ENCODE measurements around the gene EBF3. TPM values are rescaled to one million over a fixed set of nuclear protein-coding genes. Genes with fewer than 3 reads are reported as not detected.

The EBF3 gene
- total RNA-seq, 1 donor from 2014 or later = 544 TPM

DNA sequence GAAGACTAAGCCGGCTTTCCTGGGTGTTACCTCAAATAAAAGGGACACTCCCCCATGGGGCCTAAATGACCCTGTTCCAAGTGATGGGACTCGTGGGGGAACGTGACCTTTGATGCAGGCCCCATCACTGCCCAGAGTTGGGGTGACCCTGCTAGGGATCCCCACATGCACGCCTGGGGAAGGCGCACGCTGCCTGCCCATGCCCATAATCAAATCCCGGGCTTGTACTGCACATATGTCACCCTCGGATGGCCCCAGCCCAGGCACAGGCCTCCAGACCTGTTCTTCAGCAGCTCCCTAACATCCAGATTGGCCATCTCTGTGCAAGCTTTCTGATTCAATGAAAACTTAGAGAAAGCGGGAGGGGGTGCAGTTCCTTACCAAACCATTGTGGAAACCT lies 14.7 kb downstream of the EBF3 start:
- Mint-ChIP-seq H3K4me3 (ENCODE audit: unreplicated experiment) (peak overlapping the region; percentile 49), H3K9me3 (ENCODE audit: unreplicated experiment) (peaks cover 27% of the 10 kb centered on the region), H3K27ac (ENCODE audit: unreplicated experiment) (no peak overlapping the region), H3K27me3 (ENCODE audit: unreplicated experiment) (peaks cover 18% of the 10 kb centered on the region), H3K4me1 (ENCODE audit: low read depth, unreplicated experiment) (peaks cover 69% of the 10 kb centered on the region), H3K36me3 (ENCODE audit: unreplicated experiment) (peaks cover 10% of the 10 kb centered on the region)
- DNase-seq = no peak
- no peak for TF ChIP-seq CTCF (IDR thresholded peaks at IDR 0.05; ENCODE audit: partially characterized antibody, unreplicated experiment)

DNA sequence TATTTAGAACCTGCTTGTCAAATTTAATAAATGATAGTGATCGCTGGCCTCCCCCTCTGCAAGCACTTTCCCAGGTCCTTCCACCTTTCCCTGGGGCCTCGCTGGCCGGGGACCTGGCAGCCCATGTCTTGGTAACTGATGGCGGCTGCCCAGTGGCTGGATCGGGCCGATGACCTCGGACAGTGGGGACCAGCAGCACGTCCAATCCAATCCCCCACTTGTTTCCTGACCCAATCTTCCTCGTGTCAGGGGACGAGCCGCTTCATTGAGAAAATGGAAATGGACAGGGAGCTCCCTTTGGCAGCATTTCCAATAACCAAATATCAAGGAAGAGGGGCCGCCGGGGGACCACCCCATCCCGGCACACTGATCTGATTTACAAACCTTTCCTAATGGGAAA lies 17.2 kb downstream of the EBF3 start:
- peak; percentile 27 for DNase-seq
- no peak for TF ChIP-seq CTCF (IDR thresholded peaks at IDR 0.05; ENCODE audit: partially characterized antibody, unreplicated experiment)
- no peak overlapping the region for H3K27ac Mint-ChIP-seq (ENCODE audit: unreplicated experiment)
- peak overlapping the region; percentile 78 for H3K4me3 Mint-ChIP-seq (ENCODE audit: unreplicated experiment)
- peaks cover 21% of the 10 kb centered on the region for H3K27me3 Mint-ChIP-seq (ENCODE audit: unreplicated experiment)
- H3K4me1 Mint-ChIP-seq (ENCODE audit: low read depth, unreplicated experiment) = peaks cover 70% of the 10 kb centered on the region
- peaks cover 32% of the 10 kb centered on the region for H3K9me3 Mint-ChIP-seq (ENCODE audit: unreplicated experiment)
- H3K36me3 Mint-ChIP-seq (ENCODE audit: unreplicated experiment) = peaks cover 4% of the 10 kb centered on the region

GRCh38 chr10:129945941-129946760 lies 17.9 kb downstream of the EBF3 start:
- Mint-ChIP-seq H3K27me3 (ENCODE audit: unreplicated experiment) (peaks cover 22% of the 10 kb centered on the region), H3K27ac (ENCODE audit: unreplicated experiment) (peak overlapping the region; percentile 14), H3K4me3 (ENCODE audit: unreplicated experiment) (peak overlapping the region; percentile 78), H3K4me1 (ENCODE audit: low read depth, unreplicated experiment) (peaks cover 68% of the 10 kb centered on the region), H3K9me3 (ENCODE audit: unreplicated experiment) (peaks cover 29% of the 10 kb centered on the region), H3K36me3 (ENCODE audit: unreplicated experiment) (peaks cover under 1% of the 10 kb centered on the region)
- no peak for TF ChIP-seq CTCF (IDR thresholded peaks at IDR 0.05; ENCODE audit: partially characterized antibody, unreplicated experiment)
- DNase-seq = peak; percentile 8

- TF ChIP-seq CTCF (IDR thresholded peaks at IDR 0.05; ENCODE audit: partially characterized antibody, unreplicated experiment) = no peak
- DNase-seq = no peak
- Mint-ChIP-seq H3K36me3 (ENCODE audit: unreplicated experiment) (no peaks in the 10 kb centered on the region), H3K4me3 (ENCODE audit: unreplicated experiment) (peak overlapping the region; percentile 37), H3K27ac (ENCODE audit: unreplicated experiment) (peak overlapping the region; percentile 23), H3K9me3 (ENCODE audit: unreplicated experiment) (peaks cover 25% of the 10 kb centered on the region), H3K4me1 (ENCODE audit: low read depth, unreplicated experiment) (peaks cover 66% of the 10 kb centered on the region), H3K27me3 (ENCODE audit: unreplicated experiment) (peaks cover 23% of the 10 kb centered on the region)
Observed at GRCh38 chr10:129945526-129945925, 18.5 kb downstream of the EBF3 start.

- H3K4me1 Mint-ChIP-seq (ENCODE audit: low read depth, unreplicated experiment) = peaks cover 65% of the 10 kb centered on the region
- H3K27me3 Mint-ChIP-seq (ENCODE audit: unreplicated experiment) = peaks cover 26% of the 10 kb centered on the region
- no peak overlapping the region for H3K27ac Mint-ChIP-seq (ENCODE audit: unreplicated experiment)
- H3K9me3 Mint-ChIP-seq (ENCODE audit: unreplicated experiment) = peaks cover 24% of the 10 kb centered on the region
- no peak for TF ChIP-seq CTCF (IDR thresholded peaks at IDR 0.05; ENCODE audit: partially characterized antibody, unreplicated experiment)
- peak; percentile 38 for DNase-seq
- H3K4me3 Mint-ChIP-seq (ENCODE audit: unreplicated experiment) = peak overlapping the region; percentile 37
- no peaks in the 10 kb centered on the region for H3K36me3 Mint-ChIP-seq (ENCODE audit: unreplicated experiment)
Observed at GRCh38 chr10:129945064-129945463, 19.0 kb downstream of the EBF3 start.

All from glutamatergic neuron (in vitro differentiated cells).